Endothelial cell of umbilical vein (primary cell): ENCODE results near the gene LRRC32. TPM values are rescaled to one million over a fixed set of nuclear protein-coding genes. Genes with fewer than 3 reads are reported as not detected.

ENCODE experiments used
- BruUV-seq: library from RNA; stranded (reverse); fragments of 400-500 nt; replicated peaks from 2 replicates; lab custom pipeline; 2021; lab: Mats Ljungman, UMichigan
- CTCF ChIA-PET: fragments of 300-600, 350-600 bp; sonication (Branson Sonifier 250); formaldehyde crosslinking; loops from one replicate; lab custom pipeline; 2021; ENCODE audit warnings: antibody characterized with exemption, inconsistent platforms; lab: Charles Lee
- POLR2A ChIA-PET: fragments of 300-600, 350-600 bp; sonication (Branson Sonifier 250); formaldehyde crosslinking; loops from one replicate; lab custom pipeline; 2021; ENCODE audit warnings: antibody characterized with exemption, inconsistent platforms; lab: Charles Lee
- DNase-seq: peaks from one replicate; pipeline ENCODE4 v3.0.0-alpha.2; 2011; ENCODE audit warnings: low read depth, low spot score
- FAIRE-seq: peaks from 2 replicates; lab custom pipeline; 2011; peaks lifted over from hg19 to GRCh38; lab: Jason Lieb, UNC
- H2AFZ ChIP-seq: 2 replicates; pipeline ENCODE4 v1.6.0; 2012; ENCODE audit warnings: low read depth, low read length, control low read depth, inconsistent platforms
- H3K27ac ChIP-seq: 2 replicates; pipeline ENCODE4 v1.5.1; 2011; ENCODE audit warnings: low read depth, mild to moderate bottlenecking, control low read depth, low read length, moderate library complexity; ENCODE audit not compliant: insufficient read depth
- H3K27me3 ChIP-seq, 2 experiments: 2 replicates each; pipeline versions ENCODE4 v1.6.0 to v1.6.1; 2011; ENCODE audit warnings: low read length in 2 of 2, mixed read lengths in 1 of 2; ENCODE audit not compliant: control insufficient read depth in 2 of 2, insufficient read depth in 2 of 2
- H3K36me3 ChIP-seq, 2 experiments: 2 replicates in 1 of 2; 3 replicates in 1 of 2; pipeline ENCODE4 v1.5.1; 2011; ENCODE audit warnings: low read length in 2 of 2, mild to moderate bottlenecking in 1 of 2, moderate library complexity in 1 of 2; ENCODE audit not compliant: control insufficient read depth in 2 of 2, insufficient read depth in 2 of 2; ENCODE audit errors: extremely low read depth in 1 of 2
- H3K4me1 ChIP-seq: 3 replicates; pipeline ENCODE4 v1.5.1; 2011; ENCODE audit warnings: mild to moderate bottlenecking, low read length; ENCODE audit not compliant: control insufficient read depth, insufficient read depth; ENCODE audit errors: extremely low read depth
- H3K4me2 ChIP-seq: 2 replicates; pipeline ENCODE4 v1.6.1; 2011; ENCODE audit warnings: low read length, control low read depth, mixed read lengths; ENCODE audit not compliant: insufficient read depth
- H3K4me3 ChIP-seq, 3 experiments: fragments of 200-600 bp in 1 of 3; sonication (generic), shearing (Covaris generic) in 1 of 3; replicated peaks in 1 of 3; 2 replicates each; pipeline ENCODE4 v1.5.1; 2011 to 2016; ENCODE audit warnings: control low read depth in 3 of 3, low read length in 3 of 3, mild to moderate bottlenecking in 2 of 3, inconsistent platforms in 1 of 3, low read depth in 1 of 3, moderate library complexity in 1 of 3; ENCODE audit not compliant: insufficient read depth in 1 of 3
- H3K79me2 ChIP-seq: 2 replicates; pipeline ENCODE4 v1.6.0; 2012; ENCODE audit warnings: low read length, inconsistent platforms; ENCODE audit not compliant: control insufficient read depth, insufficient read depth
- H3K9ac ChIP-seq: replicated peaks from 2 replicates; pipeline ENCODE3; 2011; ENCODE audit warnings: low read length, control low read depth; ENCODE audit not compliant: insufficient read depth; ENCODE audit errors: extremely low read depth
- H3K9me1 ChIP-seq: replicated peaks from 3 replicates; pipeline ENCODE4 v1.6.0; 2011; ENCODE audit warnings: mild to moderate bottlenecking, low read length; ENCODE audit not compliant: control insufficient read depth, insufficient read depth; ENCODE audit errors: extremely low read depth
- H3K9me3 ChIP-seq: replicated peaks from 2 replicates; pipeline ENCODE4 v1.5.1; 2012; ENCODE audit warnings: low read length, inconsistent platforms; ENCODE audit not compliant: control insufficient read depth, insufficient read depth
- H4K20me1 ChIP-seq: replicated peaks from 2 replicates; pipeline ENCODE3; 2011; ENCODE audit warnings: mild to moderate bottlenecking, low read length; ENCODE audit not compliant: control insufficient read depth, insufficient read depth; ENCODE audit errors: extremely low read depth
- POLR2AphosphoS5 ChIP-seq: IDR thresholded peaks from 2 replicates; pipeline ENCODE4 v1.6.1; 2012; ENCODE audit warnings: low read depth, mild to moderate bottlenecking, control low read depth, low read length, moderate library complexity; ENCODE audit not compliant: insufficient read depth
- dilution Hi-C: fragments of 300-500 bp; cut with MboI; formaldehyde crosslinking; loops from one replicate; pipeline ENCODE4 v1.15.0; 2019; ENCODE audit warnings: low sequenced_read_pairs; ENCODE audit not compliant: extremely low pct_ligation_motif_present
- intact Hi-C: fragments of 100-400 bp; cut with micrococcal nuclease; formaldehyde crosslinking; loops from one replicate; pipeline ENCODE4 v1.10.0; 2022
- polyA plus RNA-seq, 4 experiments: library from polyadenylated mRNA; depleted of rRNA in 3 of 4; stranded (reverse) in 3 of 4; unstranded in 1 of 4; fragments of >200 nt; gene quantifications; 2 replicates each; pipeline versions ENCODE4 v1.2.1 to v1.2.3, GENCODE V29; 2011 to 2012; ENCODE audit warnings: missing spikeins in 1 of 4
- total RNA-seq: library from RNA; stranded (reverse); gene quantifications from 2 replicates; pipeline ENCODE4 v1.2.3, GENCODE V29; 2021
- TF ChIP-seq, protein P1 (sequence below): IDR thresholded peaks from 2 replicates; pipeline ENCODE4 v1.6.1; 2011; ENCODE audit not compliant: insufficient read depth, insufficient read length

Gene LRRC32
- total and polyA plus RNA-seq, 2 donors (not counting 3 experiments of a cell fraction or from before 2014, with no cell fraction given): 77.2 to 117 TPM

GRCh38 chr11:76708972-76709660 lies 38.6 kb upstream of the LRRC32 start:
- intact Hi-C loops: no loop called here
- H3K4me2 ChIP-seq: no peak overlapping the region
- ChIA-PET POLR2A (no interaction called here), CTCF (interaction anchor here (0.9 to 2.6 kb wide), 2 partner anchors 12 to 13 kb away, joined by 3 to 14 read pairs; no protein-coding TSS in a partner anchor)
- H3K9me3 ChIP-seq: no peaks in the 10 kb centered on the region
- TF ChIP-seq, protein P1, sequence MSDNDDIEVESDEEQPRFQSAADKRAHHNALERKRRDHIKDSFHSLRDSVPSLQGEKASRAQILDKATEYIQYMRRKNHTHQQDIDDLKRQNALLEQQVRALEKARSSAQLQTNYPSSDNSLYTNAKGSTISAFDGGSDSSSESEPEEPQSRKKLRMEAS: no peak
- no peak overlapping the region for H2AFZ ChIP-seq
- no peak overlapping the region for H3K27ac ChIP-seq
- H3K9me1 ChIP-seq: no peaks in the 10 kb centered on the region
- no peaks in the 10 kb centered on the region for H3K79me2 ChIP-seq
- no peaks in the 10 kb centered on the region for H3K4me1 ChIP-seq
- no peak for DNase-seq
- no TSS peak for BruUV-seq
- dilution Hi-C loops: no loop called here
- no peak for FAIRE-seq
- no peak overlapping the region for H3K4me3 ChIP-seq
- no peaks in the 10 kb centered on the region for H4K20me1 ChIP-seq
- H3K27me3 ChIP-seq: no peaks in the 10 kb centered on the region
- H3K9ac ChIP-seq: no peak overlapping the region
- no peaks in the 10 kb centered on the region for H3K36me3 ChIP-seq

GRCh38 chr11:76707293-76707825 lies 36.8 kb upstream of the LRRC32 start:
- DNase-seq (no peak), FAIRE-seq (no peak)
- no TSS peak for BruUV-seq
- H3K36me3 ChIP-seq: no peaks in the 10 kb centered on the region
- intact Hi-C loops: no loop called here
- no peaks in the 10 kb centered on the region for H3K9me1 ChIP-seq
- H3K9ac ChIP-seq: no peak overlapping the region
- H3K4me2 ChIP-seq: no peak overlapping the region
- no peaks in the 10 kb centered on the region for H4K20me1 ChIP-seq
- no peak overlapping the region for H2AFZ ChIP-seq
- no peaks in the 10 kb centered on the region for H3K9me3 ChIP-seq
- no peak overlapping the region for H3K4me3 ChIP-seq
- TF ChIP-seq POLR2AphosphoS5: no peak
- dilution Hi-C loops: no loop called here
- ChIA-PET CTCF (interaction anchor here (2.6 kb wide), 1 partner anchor 14 kb away, joined by 11 read pairs; no protein-coding TSS in a partner anchor), POLR2A (no interaction called here)
- no peaks in the 10 kb centered on the region for H3K79me2 ChIP-seq
- no peak overlapping the region for H3K27ac ChIP-seq
- H3K4me1 ChIP-seq: no peaks in the 10 kb centered on the region
- H3K27me3 ChIP-seq: no peaks in the 10 kb centered on the region
